HG03159 (cell line): Measurements from ENCODE around the gene ULBP2.
"Not testable (repeated sequence)": the region's sequence is repeated elsewhere in the genome, so short reads cannot be mapped to it uniquely, and the experiment has no call there.

Source experiments
- ATAC-seq: cut with Tn5 transposase; IDR thresholded peaks from one replicate; pipeline ENCODE4 v1.9.1; 2021; ENCODE audit warnings: mild to moderate bottlenecking, moderate library complexity; ENCODE audit not compliant: unreplicated experiment

ULBP2 gene

GRCh38 chr6:149925974-149926777 lies 15.6 kb upstream of the ULBP2 start:
- ATAC-seq, result peak; percentile 58

DNA sequence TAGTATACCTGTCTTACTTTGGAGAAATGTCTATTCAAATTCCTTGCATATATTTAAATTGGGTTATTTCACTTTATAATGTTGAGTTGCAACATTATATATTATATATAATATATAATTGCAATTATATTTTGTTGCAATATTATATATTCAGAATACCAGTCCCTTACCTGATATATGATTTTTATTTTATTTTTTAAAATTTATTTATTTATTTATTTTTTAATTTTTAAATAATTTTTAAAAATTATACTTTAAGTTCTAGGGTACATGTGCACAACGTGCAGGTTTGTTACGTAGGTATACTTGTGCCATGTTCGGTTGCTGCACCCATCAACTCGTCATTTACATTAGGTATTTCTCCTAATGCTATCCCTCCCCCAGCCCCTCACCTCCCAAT lies 14.8 kb upstream of the ULBP2 start:
- not testable (repeated sequence) for ATAC-seq

DNA sequence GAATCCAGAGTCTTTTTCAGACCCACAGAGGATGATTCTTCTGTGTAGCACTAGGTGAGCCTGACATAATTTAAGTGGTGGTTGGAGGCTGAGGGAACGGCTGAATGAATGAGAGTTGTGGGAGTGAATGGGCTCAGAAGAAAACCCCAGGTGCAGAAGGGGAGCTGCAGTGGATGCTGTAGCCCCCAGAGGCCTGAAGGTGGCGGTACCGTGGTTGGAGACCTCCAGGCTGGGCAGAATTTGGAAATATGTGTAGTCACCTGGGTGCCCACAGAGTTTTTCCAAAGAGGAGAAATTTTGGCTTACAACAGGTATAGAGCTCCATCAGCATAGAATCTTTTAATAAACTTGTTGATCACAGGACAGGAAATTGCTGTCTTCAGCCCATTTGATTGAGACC lies 12.4 kb upstream of the ULBP2 start:
- no peak for ATAC-seq

DNA sequence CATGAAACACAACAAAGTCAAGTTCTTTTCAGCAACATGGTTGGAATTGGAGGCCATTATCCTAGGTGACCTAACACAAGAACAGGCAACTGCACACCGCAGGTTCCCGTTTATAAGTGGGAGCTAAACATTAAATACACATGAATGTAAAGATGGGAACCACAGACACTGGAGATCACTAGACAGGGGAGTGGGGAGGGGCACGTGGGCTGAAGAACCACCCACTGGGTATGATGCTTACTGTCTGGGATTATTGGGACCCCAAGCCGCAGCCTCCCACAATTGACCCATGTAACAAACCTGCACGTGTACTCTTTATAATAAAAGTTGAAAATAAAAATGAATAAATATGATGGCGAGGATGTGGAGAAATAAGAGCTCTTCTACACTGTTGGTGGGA lies 10.3 kb upstream of the ULBP2 start:
- ATAC-seq, result no peak

DNA sequence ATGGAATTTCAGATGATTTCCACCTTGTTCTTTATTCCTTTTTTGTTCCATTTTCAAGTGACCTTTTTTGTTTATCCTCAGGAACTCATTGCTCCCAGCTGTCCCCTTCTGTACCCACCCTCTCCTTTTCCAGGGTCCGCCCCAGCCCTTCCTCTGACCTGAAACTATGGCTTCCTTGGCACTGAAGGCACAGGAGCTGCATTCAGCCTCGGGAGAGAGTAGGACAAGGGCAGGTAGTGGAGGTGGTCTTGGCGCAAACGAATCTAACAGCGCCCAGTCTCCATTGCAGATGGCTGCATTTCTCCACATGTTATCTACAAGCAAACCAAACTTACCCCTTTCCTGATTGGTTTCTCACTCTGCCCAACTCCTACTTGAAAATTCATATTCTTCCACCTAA lies 8.8 kb upstream of the ULBP2 start:
- ATAC-seq, result no peak

DNA sequence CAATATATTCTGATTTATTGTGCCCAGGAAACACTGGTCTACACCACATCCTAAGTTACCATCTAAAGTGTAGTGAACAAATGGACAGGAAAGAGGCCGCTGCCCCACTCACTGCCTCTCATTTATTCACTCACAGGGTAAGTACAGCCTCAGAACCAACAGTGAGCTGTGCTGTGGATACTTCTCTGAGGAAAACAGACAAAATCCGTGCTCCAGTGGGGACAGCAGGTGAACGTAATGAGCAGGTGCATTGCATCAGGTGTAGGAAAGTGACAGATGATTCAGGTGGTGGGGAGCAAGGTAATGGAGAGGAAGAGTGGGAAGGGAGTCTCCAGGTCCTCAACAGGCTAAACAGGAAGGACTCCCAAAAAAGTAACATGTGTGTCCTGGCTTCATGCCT lies 8.4 kb upstream of the ULBP2 start:
- ATAC-seq, result no peak

DNA sequence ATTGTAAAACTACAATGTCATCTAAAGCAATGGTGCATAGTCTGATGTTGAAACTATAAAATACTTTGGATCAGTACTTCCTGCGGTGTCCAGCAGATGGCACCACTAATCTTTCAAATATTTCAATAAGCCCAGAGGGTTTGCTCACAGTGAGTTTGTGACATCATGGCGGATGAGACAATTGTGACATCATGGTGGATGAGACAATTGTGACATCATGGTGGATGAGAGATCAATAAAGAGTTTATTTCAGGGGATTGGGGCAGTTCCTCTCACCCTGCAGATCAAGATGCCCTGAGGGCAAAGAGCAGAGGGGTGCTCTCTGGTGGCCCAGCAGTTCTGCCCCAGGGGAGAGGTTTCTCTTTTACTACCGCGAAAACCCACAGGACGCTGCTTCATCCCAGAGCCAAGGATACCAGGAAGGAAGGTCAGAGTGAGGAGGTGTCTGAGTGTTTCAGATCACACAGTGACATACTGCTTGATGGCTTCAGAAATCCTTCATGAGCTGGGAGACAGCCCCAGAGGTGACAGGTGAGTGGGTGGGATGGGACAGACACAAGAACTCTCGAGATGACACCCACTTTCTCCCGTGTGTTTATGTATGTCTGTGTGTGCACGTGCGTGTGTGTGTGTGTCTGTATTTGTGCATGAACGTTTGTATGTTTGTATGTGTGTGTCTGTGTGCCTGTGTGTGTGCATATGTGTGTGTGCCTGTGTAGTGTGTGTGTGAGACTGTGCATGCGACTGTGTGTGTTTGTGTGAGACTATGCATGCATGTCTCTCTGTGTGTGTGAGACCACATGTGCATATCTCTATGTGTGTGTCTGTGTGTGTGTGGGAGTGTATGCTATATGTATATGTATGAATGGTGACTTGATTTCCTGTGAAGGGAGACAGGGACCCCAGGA lies 7.3 kb upstream of the ULBP2 start:
- ATAC-seq, result no peak

GRCh38 chr6:149935246-149935645 lies 6.6 kb upstream of the ULBP2 start:
- ATAC-seq, result no peak

DNA sequence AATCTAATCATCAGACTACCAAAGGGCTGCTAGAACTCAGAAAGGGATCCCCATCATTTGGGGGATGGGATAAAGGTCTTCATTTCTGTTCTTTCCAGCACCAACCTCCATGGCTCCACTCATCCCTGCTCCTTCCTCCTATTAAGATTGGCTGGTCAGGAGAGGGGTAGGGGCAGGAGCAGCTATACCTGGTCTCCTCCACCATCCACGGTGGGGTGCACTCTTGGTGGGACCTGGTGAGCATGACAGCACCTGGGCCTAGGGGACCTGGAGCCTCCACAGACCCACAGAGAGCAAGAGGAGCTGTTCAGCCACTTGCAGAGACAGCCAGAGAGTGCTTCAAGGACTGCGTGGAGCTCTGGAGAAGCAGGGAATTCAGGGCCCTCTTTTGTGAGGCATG lies 6.1 kb upstream of the ULBP2 start:
- ATAC-seq, result no peak

- no peak for ATAC-seq
These were observed 5.1 kb upstream of the ULBP2 start for GRCh38 chr6:149936743-149937142.

- ATAC-seq, result not testable (repeated sequence)
These were observed 3.7 kb upstream of the ULBP2 start for GRCh38 chr6:149938013-149938570.

- ATAC-seq, result peak; percentile 72
These were observed 3.1 kb upstream of the ULBP2 start for GRCh38 chr6:149938571-149939355.

DNA sequence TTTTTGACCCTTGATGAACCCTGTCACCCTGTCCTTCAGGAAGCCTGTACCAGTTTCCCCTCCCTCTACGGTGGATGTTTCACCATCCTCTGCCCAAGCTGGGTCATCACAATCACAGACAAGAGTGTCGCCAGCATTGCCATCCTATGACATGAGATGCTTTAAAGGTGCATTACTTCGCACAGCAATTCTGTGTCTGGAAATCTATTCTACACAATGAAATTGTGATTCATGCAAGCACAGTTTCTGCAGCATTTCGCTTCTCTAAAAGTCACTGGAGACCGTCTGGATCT lies 2.5 kb upstream of the ULBP2 start:
- no peak for ATAC-seq

GRCh38 chr6:149939909-149940671 lies 1.7 kb upstream of the ULBP2 start:
- no peak for ATAC-seq

DNA sequence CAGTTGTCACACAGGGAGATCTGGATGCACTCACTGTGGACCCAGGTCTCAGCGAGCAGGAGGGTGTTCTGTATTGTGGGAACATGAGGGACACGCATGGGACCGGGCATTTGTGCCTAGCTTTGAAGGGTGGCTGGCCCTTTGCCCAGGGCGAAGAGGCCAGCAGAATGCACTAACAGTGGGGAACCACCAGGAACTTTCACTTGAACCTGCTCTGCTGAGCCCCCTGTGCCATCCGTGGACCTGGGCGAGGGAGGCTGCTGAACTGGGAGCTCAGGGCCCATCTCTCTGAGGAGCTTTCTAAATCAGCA lies 1.2 kb upstream of the ULBP2 start:
- no peak for ATAC-seq

GRCh38 chr6:149942461-149942829 lies 631 bp downstream of the ULBP2 start:
- no peak for ATAC-seq

DNA sequence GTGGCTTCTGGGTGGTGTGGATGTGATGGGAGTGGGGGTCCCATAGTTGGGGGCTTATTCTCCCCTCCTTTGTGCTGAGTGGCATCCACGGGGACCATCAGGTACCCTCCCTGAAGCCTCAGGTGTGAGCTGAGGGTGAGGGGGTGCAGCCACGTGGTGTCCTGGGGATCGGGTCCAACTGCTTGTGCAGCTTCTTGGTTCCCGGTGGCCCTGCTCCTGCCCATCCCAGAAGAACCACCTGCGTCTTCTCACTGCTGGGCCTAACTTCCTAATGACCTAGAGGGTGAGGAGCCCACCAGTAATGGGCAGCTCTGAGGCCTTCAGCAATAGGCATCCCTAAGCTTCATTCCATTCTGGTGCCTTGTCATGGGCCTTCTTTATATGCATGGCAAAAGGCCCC lies 1.5 kb downstream of the ULBP2 start:
- not testable (repeated sequence) for ATAC-seq

DNA sequence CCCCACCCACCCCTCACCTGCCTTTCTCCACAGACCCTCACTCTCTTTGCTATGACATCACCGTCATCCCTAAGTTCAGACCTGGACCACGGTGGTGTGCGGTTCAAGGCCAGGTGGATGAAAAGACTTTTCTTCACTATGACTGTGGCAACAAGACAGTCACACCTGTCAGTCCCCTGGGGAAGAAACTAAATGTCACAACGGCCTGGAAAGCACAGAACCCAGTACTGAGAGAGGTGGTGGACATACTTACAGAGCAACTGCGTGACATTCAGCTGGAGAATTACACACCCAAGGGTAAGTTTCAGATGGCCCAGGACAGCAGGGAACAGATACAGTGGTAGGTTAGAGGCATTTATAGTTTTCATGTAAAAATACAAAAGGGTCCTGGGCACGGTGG lies 3.5 kb downstream of the ULBP2 start:
- ATAC-seq, result not testable (repeated sequence)

DNA sequence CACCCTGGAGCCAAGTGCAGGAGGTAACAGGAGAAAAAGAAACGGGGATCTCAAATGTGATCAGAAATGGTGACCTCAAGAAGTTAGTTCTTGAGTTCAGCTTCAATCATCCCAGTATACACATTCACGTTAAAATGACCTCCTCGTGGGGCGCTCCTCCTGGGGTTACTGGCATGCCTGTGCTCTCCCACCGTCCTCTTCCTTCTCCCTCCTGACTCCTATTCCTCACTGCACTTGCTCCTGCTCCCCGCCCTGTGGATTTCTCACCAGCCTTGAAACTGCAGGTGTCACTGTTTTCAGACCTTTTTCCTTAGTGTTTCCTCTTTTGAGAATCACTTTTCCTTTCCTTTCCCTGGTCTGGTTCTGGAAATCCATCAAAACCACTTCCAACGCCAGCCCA lies 4.8 kb downstream of the ULBP2 start:
- not testable (repeated sequence) for ATAC-seq

- ATAC-seq, result not testable (repeated sequence)
These were observed 5.7 kb downstream of the ULBP2 start for GRCh38 chr6:149947533-149947932.

DNA sequence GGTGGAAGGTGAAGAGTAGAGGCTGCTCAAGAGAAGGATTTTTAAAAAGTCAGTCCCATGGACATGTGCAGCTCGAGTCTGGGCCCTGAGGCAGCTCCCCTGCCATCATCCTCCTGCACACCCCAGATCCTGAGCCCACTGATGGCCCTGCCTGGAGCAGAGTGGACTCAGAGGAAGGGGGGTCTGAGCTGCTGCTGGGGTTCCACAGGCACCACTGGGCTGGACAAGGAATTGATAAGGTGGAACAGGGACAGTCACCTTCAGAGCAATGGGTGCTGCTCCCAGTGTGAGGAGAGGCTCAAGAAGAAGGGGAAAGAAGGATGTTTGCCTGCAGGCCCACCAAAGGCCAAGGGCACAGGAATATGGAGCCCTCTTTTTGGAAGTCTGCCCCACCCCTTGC lies 6.2 kb downstream of the ULBP2 start:
- ATAC-seq, result no peak
